HG03565 (cell line): ENCODE results near the gene IQGAP2.
A peak's percentile ranks its signal among the peaks of the same experiment; 100 is the strongest.
"Not testable (repeated sequence)": the region's sequence is repeated elsewhere in the genome, so short reads cannot be mapped to it uniquely, and the experiment has no call there.

ENCODE experiments used
- ATAC-seq: cut with Tn5 transposase; IDR thresholded peaks from one replicate; pipeline ENCODE4 v1.9.1; 2021; ENCODE audit warnings: mild to moderate bottlenecking, moderate library complexity; ENCODE audit not compliant: unreplicated experiment

Gene IQGAP2

GRCh38 chr5:76732405-76733048 is 329.4 kb downstream of the IQGAP2 start:
- no peak for ATAC-seq

- peak; percentile 62 for ATAC-seq
These were observed 329.9 kb downstream of the IQGAP2 start for GRCh38 chr5:76733049-76733417.

- no peak for ATAC-seq
These were observed 332.9 kb downstream of the IQGAP2 start for GRCh38 chr5:76735762-76736545.

- peak; percentile 24 for ATAC-seq
These were observed 333.8 kb downstream of the IQGAP2 start for GRCh38 chr5:76736679-76737556.

GRCh38 chr5:76737846-76738245 is 334.8 kb downstream of the IQGAP2 start:
- no peak for ATAC-seq

GRCh38 chr5:76741506-76741905 is 338.4 kb downstream of the IQGAP2 start:
- not testable (repeated sequence) for ATAC-seq

GRCh38 chr5:76742583-76742982 is 339.5 kb downstream of the IQGAP2 start:
- no peak for ATAC-seq

- no peak for ATAC-seq
These were observed 341.5 kb downstream of the IQGAP2 start for GRCh38 chr5:76744632-76745031.

GRCh38 chr5:76745670-76746069 is 342.6 kb downstream of the IQGAP2 start:
- no peak for ATAC-seq

GRCh38 chr5:76746677-76747076 is 343.6 kb downstream of the IQGAP2 start:
- ATAC-seq: no peak

- no peak for ATAC-seq
These were observed 344.6 kb downstream of the IQGAP2 start for GRCh38 chr5:76747706-76748105.

- no peak for ATAC-seq
These were observed 348.2 kb downstream of the IQGAP2 start for GRCh38 chr5:76751291-76751690.

GRCh38 chr5:76754668-76755078 is 351.6 kb downstream of the IQGAP2 start:
- no peak for ATAC-seq

- no peak for ATAC-seq
These were observed 352.9 kb downstream of the IQGAP2 start for GRCh38 chr5:76755779-76756637.

- ATAC-seq: no peak
These were observed 354.0 kb downstream of the IQGAP2 start for GRCh38 chr5:76757049-76757448.
